HepG2 (cell line): ENCODE results near the gene FMN2. TPM values are rescaled to one million over a fixed set of nuclear protein-coding genes. Genes with fewer than 3 reads are reported as not detected.

ENCODE experiments used
- ATAC-seq: fragments of 200-7000 bp; cut with Tn5 transposase; 3 replicates; pipeline ENCODE4 v1.9.1; 2020; ENCODE audit warnings: mild to moderate bottlenecking, moderate library complexity
- BruUV-seq: library from RNA; stranded (reverse); fragments of 400-500 nt; replicated peaks from 2 replicates; lab custom pipeline; 2021; lab: Mats Ljungman, UMichigan
- CTCF ChIA-PET: fragments of 300-600 bp; formaldehyde crosslinking; extraction: SDS; loops from one replicate; lab custom pipeline; 2021; ENCODE audit warnings: low total read pairs, inconsistent platforms, low intra/inter-chr PET ratio; lab: Yijun Ruan, JAX
- POLR2A ChIA-PET: fragments of 350-600 bp; sonication (Branson Sonifier 250); formaldehyde crosslinking; loops from one replicate; lab custom pipeline; 2020; ENCODE audit warnings: antibody characterized with exemption, inconsistent platforms; lab: Yijun Ruan, JAX
- DNase-seq: peaks from one replicate; pipeline ENCODE4 v3.0.0-alpha.2; 2015; ENCODE audit warnings: low spot score
- FAIRE-seq: peaks from 3 replicates; lab custom pipeline; 2011; peaks lifted over from hg19 to GRCh38; lab: Jason Lieb, UNC
- H2AFZ ChIP-seq: one replicate; pipeline ENCODE4 v1.6.1; 2011; ENCODE audit warnings: low read length, inconsistent platforms
- H3K27ac ChIP-seq: fragments of 300-600 bp; 3 replicates; pipeline ENCODE4 v1.8.0; 2011; ENCODE audit warnings: mixed run types, mild to moderate bottlenecking, mixed read lengths, low read length, inconsistent platforms; ENCODE audit not compliant: insufficient read depth; ENCODE audit errors: extremely low read length
- H3K27me3 ChIP-seq, 2 experiments: fragments of 200-600 bp in 1 of 2; 2 replicates in 1 of 2; 3 replicates in 1 of 2; pipeline versions ENCODE4 v1.6.0 to v1.8.0; 2011; ENCODE audit warnings: low read length in 2 of 2, mild to moderate bottlenecking in 2 of 2, moderate library complexity in 2 of 2, inconsistent platforms in 1 of 2; ENCODE audit not compliant: insufficient read depth in 2 of 2, control insufficient read depth in 1 of 2
- H3K36me3 ChIP-seq, 2 experiments: fragments of 200-600 bp in 1 of 2; replicated peaks in 1 of 2; 2 replicates in 1 of 2; 3 replicates in 1 of 2; pipeline versions ENCODE4 v1.5.1 to v1.8.0; 2011; ENCODE audit warnings: low read length in 2 of 2, inconsistent platforms in 1 of 2; ENCODE audit not compliant: insufficient read depth in 2 of 2, control insufficient read depth in 1 of 2
- H3K4me1 ChIP-seq: 2 replicates; pipeline ENCODE4 v1.5.1; 2012; ENCODE audit warnings: low read length, inconsistent platforms; ENCODE audit not compliant: insufficient read depth
- H3K4me2 ChIP-seq: 2 replicates; pipeline ENCODE4 v1.6.0; 2011; ENCODE audit warnings: low read depth, low read length, inconsistent platforms
- H3K4me3 ChIP-seq, 3 experiments: fragments of 200-600 bp in 1 of 3; sonication (generic), shearing (Covaris generic) in 1 of 3; replicated peaks in 1 of 3; 2 replicates each; pipeline ENCODE4 v1.5.1; 2011 to 2016; ENCODE audit warnings: low read length in 3 of 3, inconsistent platforms in 2 of 3, low read depth in 2 of 3, mild to moderate bottlenecking in 2 of 3, control low read depth in 1 of 3, mixed read lengths in 1 of 3; ENCODE audit not compliant: insufficient read depth in 1 of 3
- H3K79me2 ChIP-seq: one replicate; pipeline ENCODE4 v1.6.1; 2011; ENCODE audit warnings: low read length, inconsistent platforms; ENCODE audit not compliant: insufficient read depth
- H3K9ac ChIP-seq: 2 replicates; pipeline ENCODE4 v1.6.0; 2011; ENCODE audit warnings: mild to moderate bottlenecking, low read depth, low read length, inconsistent platforms; ENCODE audit not compliant: insufficient read depth
- H3K9me3 ChIP-seq: 2 replicates; pipeline ENCODE4 v1.5.1; 2012; ENCODE audit warnings: mild to moderate bottlenecking, low read length
- H4K20me1 ChIP-seq: 2 replicates; pipeline ENCODE4 v1.6.0; 2011; ENCODE audit warnings: inconsistent platforms, mild to moderate bottlenecking, low read length, moderate library complexity; ENCODE audit not compliant: insufficient read depth
- FOSL2 ChIP-seq: sonication (generic); formaldehyde crosslinking; IDR thresholded peaks from 2 replicates; pipeline ENCODE4 v1.4.0; 2020; ENCODE audit warnings: missing genetic modification reagents
- IKZF5 ChIP-seq: IDR thresholded peaks from 2 replicates; pipeline ENCODE4 v1.6.1; 2018; ENCODE audit warnings: missing genetic modification reagents, mild to moderate bottlenecking, missing compliant biosample characterization
- IRF1 ChIP-seq: sonication (generic); formaldehyde crosslinking; IDR thresholded peaks from 2 replicates; pipeline ENCODE4 v1.4.0; 2020; ENCODE audit warnings: low read depth, mild to moderate bottlenecking, missing genetic modification reagents
- RXRB ChIP-seq: IDR thresholded peaks from 2 replicates; pipeline ENCODE4 v1.6.1; 2016; ENCODE audit warnings: borderline replicate concordance, missing genetic modification reagents, missing compliant biosample characterization
- TEAD3 ChIP-seq: optimal IDR thresholded peaks from 2 replicates; pipeline ENCODE3; 2016; ENCODE audit warnings: borderline replicate concordance
- TIGD3 ChIP-seq: sonication (generic); formaldehyde crosslinking; IDR thresholded peaks from 2 replicates; pipeline ENCODE4 v1.5.1; 2020; ENCODE audit warnings: mild to moderate bottlenecking, missing genetic modification reagents, borderline replicate concordance
- XRCC5 ChIP-seq: fragments of 200-400 bp; formaldehyde crosslinking; optimal IDR thresholded peaks from 2 replicates; pipeline ENCODE3; 2017; ENCODE audit warnings: mild to moderate bottlenecking, low read length
- ZC3H13 ChIP-seq: sonication (generic); formaldehyde crosslinking; IDR thresholded peaks from 2 replicates; pipeline ENCODE4 v1.8.1; 2023; ENCODE audit warnings: mild to moderate bottlenecking, missing genetic modification reagents, moderate library complexity
- ZFY ChIP-seq: sonication (generic); formaldehyde crosslinking; IDR thresholded peaks from 2 replicates; pipeline ENCODE4 v1.4.0; 2020; ENCODE audit warnings: missing genetic modification reagents
- ZNF17 ChIP-seq: sonication (generic); formaldehyde crosslinking; IDR thresholded peaks from 2 replicates; pipeline ENCODE4 v1.5.0; 2020; ENCODE audit warnings: mild to moderate bottlenecking, missing genetic modification reagents
- ZNF24 ChIP-seq: fragments of 450-650 bp; IDR thresholded peaks from 2 replicates; pipeline ENCODE4 v1.6.1; 2017; ENCODE audit warnings: antibody characterized with exemption, mild to moderate bottlenecking
- ZNF280D ChIP-seq: sonication (generic); formaldehyde crosslinking; IDR thresholded peaks from 2 replicates; pipeline ENCODE4 v1.5.1; 2020; ENCODE audit warnings: mild to moderate bottlenecking, missing genetic modification reagents
- ZNF296 ChIP-seq: sonication (generic); formaldehyde crosslinking; conservative IDR thresholded peaks from 2 replicates; pipeline ENCODE4 v1.5.0; 2020; ENCODE audit warnings: mild to moderate bottlenecking, missing genetic modification reagents
- ZNF484 ChIP-seq: sonication (generic); formaldehyde crosslinking; IDR thresholded peaks from 2 replicates; pipeline ENCODE4 v1.5.1; 2020; ENCODE audit warnings: mild to moderate bottlenecking, low read depth, missing genetic modification reagents, borderline replicate concordance
- WGBS: methylation state at CpG from one replicate; pipeline ENCODE4 v1.1.6; 2017; ENCODE audit warnings: low lambda C conversion rate; 5-methylcytosine and 5-hydroxymethylcytosine counted together
- in situ Hi-C: cut with HindIII; loops from 2 replicates; pipeline ENCODE4 v1.10.0; 2017; ENCODE audit warnings: low pct_unique_long_range_greater_than_20kb; ENCODE audit not compliant: extremely low pct_ligation_motif_present
- intact Hi-C: fragments of 100-400 bp; cut with micrococcal nuclease; formaldehyde crosslinking; loops from one replicate; pipeline ENCODE4 v1.10.0; 2022; ENCODE audit not compliant: unreplicated experiment
- polyA plus RNA-seq, 8 experiments: library from polyadenylated mRNA; depleted of rRNA in 3 of 8; stranded (reverse) in 7 of 8; unstranded in 1 of 8; fragments of >200 nt; fragmentation: Illumina TruSeq in 4 of 8; extraction: Trizol in 4 of 8; gene quantifications; 2 replicates each; pipeline versions ENCODE4 v1.2.1 to v1.2.3, GENCODE V29; 2011 to 2016; ENCODE audit warnings: low read depth in 4 of 8, missing spikeins in 1 of 8, mixed read lengths in 1 of 8; ENCODE audit not compliant: insufficient read depth in 1 of 8
- total RNA-seq, 5 experiments: library from RNA; depleted of rRNA; stranded (reverse); fragments of >200 nt; fragmentation: Illumina TruSeq; extraction: Trizol; gene quantifications; 2 replicates each; pipeline ENCODE4 v1.2.3, GENCODE V29; 2016; ENCODE audit warnings: low read depth in 1 of 5

FMN2 gene
- total and polyA plus RNA-seq, 2 of the 13 experiments (the other 11 are each of a cell fraction or from before 2014, with no cell fraction given) = not detected

- DNase-seq (no peak), FAIRE-seq (no peak), ATAC-seq (no peak)
- ChIA-PET CTCF (no interaction called here), POLR2A (no interaction called here)
- intact Hi-C loops (no loop called here), in situ Hi-C loops (no loop called here)
- H2AFZ ChIP-seq = no peak overlapping the region
- H3K27ac ChIP-seq = no peak overlapping the region
- WGBS = 64% methylated on average over 7 of the region's 7 CpGs
- H3K4me2 ChIP-seq = no peak overlapping the region
- H3K4me3 ChIP-seq = no peak overlapping the region
- no peaks in the 10 kb centered on the region; a peak in 1 of 5 replicates for H3K27me3 ChIP-seq
- BruUV-seq = no TSS peak
- no peaks in the 10 kb centered on the region for H3K79me2 ChIP-seq
- H4K20me1 ChIP-seq = no peaks in the 10 kb centered on the region
- no peak overlapping the region for H3K9ac ChIP-seq
- H3K36me3 ChIP-seq = no peaks in the 10 kb centered on the region
- no peaks in the 10 kb centered on the region for H3K4me1 ChIP-seq
- TF ChIP-seq ZFY (CRISPR knock-in tag) (no peak), ZNF17 (CRISPR knock-in tag) (no peak), ZNF280D (no peak), RXRB (CRISPR knock-in tag) (no peak), FOSL2 (CRISPR knock-in tag) (no peak)
- H3K9me3 ChIP-seq = no peaks in the 10 kb centered on the region
These were observed 22.7 kb upstream of the FMN2 start for GRCh38 chr1:240068961-240069360.

- DNase-seq (no peak), FAIRE-seq (no peak), ATAC-seq (no peak)
- Histone ChIP-seq H3K27ac (no peak overlapping the region), H4K20me1 (no peaks in the 10 kb centered on the region), H3K4me3 (no peak overlapping the region), H3K36me3 (no peaks in the 10 kb centered on the region), H3K4me2 (no peak overlapping the region), H3K27me3 (no peaks in the 10 kb centered on the region; a peak in 1 of 5 replicates), H3K4me1 (no peaks in the 10 kb centered on the region), H3K9ac (no peak overlapping the region), H3K9me3 (no peaks in the 10 kb centered on the region), H3K79me2 (no peaks in the 10 kb centered on the region), H2AFZ (no peak overlapping the region)
- POLR2A ChIA-PET = no interaction called here
- no TSS peak for BruUV-seq
- intact Hi-C loops (no loop called here), in situ Hi-C loops (no loop called here)
- CTCF ChIA-PET = no interaction called here
- no peak for TF ChIP-seq TIGD3
- TF ChIP-seq ZNF24 = no peak
- no peak for TF ChIP-seq TEAD3 (CRISPR knock-in tag)
- no peak for TF ChIP-seq ZNF484
- TF ChIP-seq ZC3H13 (CRISPR knock-in tag) = no peak
- TF ChIP-seq XRCC5 = no peak
- TF ChIP-seq IKZF5 (CRISPR knock-in tag) = no peak
- TF ChIP-seq ZNF296 (CRISPR knock-in tag) = no peak
- TF ChIP-seq IRF1 = no peak
These were observed 21.5 kb upstream of the FMN2 start for GRCh38 chr1:240070188-240070587.
